Mesenchymal stem cell (in vitro differentiated cells and primary cell): ENCODE measurements around the gene STN1.
A peak's percentile ranks its signal among the peaks of the same experiment; 100 is the strongest.

Source experiments
- DNase-seq: peaks from one replicate; pipeline ENCODE4 v3.0.0-alpha.2; 2013
- H2AFZ ChIP-seq: one replicate; pipeline ENCODE4 v1.6.1; 2013; ENCODE audit warnings: low read depth, mild to moderate bottlenecking, control low read depth, inconsistent platforms, low read length, moderate library complexity
- H2AK5ac ChIP-seq: 2 replicates; pipeline ENCODE4 v1.6.1; 2013; ENCODE audit warnings: low read length, moderate library complexity, mild to moderate bottlenecking, inconsistent platforms; ENCODE audit not compliant: severe bottlenecking
- H2BK120ac ChIP-seq: one replicate; pipeline ENCODE4 v1.6.1; 2013; ENCODE audit warnings: low read depth, mild to moderate bottlenecking, inconsistent platforms, low read length, moderate library complexity
- H2BK12ac ChIP-seq, 2 experiments: one replicate each; pipeline ENCODE4 v1.6.1; 2013; ENCODE audit warnings: inconsistent platforms in 2 of 2, low read length in 2 of 2, mild to moderate bottlenecking in 2 of 2, moderate library complexity in 2 of 2, control low read depth in 1 of 2
- H2BK15ac ChIP-seq: one replicate; pipeline ENCODE4 v1.6.1; 2013; ENCODE audit warnings: mild to moderate bottlenecking, low read depth, inconsistent platforms; ENCODE audit not compliant: poor library complexity, severe bottlenecking
- H2BK5ac ChIP-seq: 2 replicates; pipeline ENCODE4 v1.6.1; 2013; ENCODE audit warnings: low read depth, mild to moderate bottlenecking, low read length, control low read depth, inconsistent platforms; ENCODE audit not compliant: poor library complexity, severe bottlenecking
- H3K14ac ChIP-seq, 2 experiments: one replicate each; pipeline ENCODE4 v1.6.1; 2013; ENCODE audit warnings: inconsistent platforms in 2 of 2, low read length in 2 of 2, control low read depth in 1 of 2, mild to moderate bottlenecking in 1 of 2, moderate library complexity in 1 of 2
- H3K18ac ChIP-seq, 2 experiments: one replicate each; pipeline ENCODE4 v1.6.1; 2013; ENCODE audit warnings: inconsistent platforms in 2 of 2, low read length in 2 of 2, control low read depth in 1 of 2, low read depth in 1 of 2, mild to moderate bottlenecking in 1 of 2
- H3K23ac ChIP-seq, 2 experiments: one replicate each; pipeline ENCODE4 v1.6.1; 2013; ENCODE audit warnings: inconsistent platforms in 2 of 2, low read length in 2 of 2, mild to moderate bottlenecking in 2 of 2, moderate library complexity in 2 of 2, control low read depth in 1 of 2
- H3K27ac ChIP-seq: 2 replicates; pipeline ENCODE4 v1.5.1; 2013; ENCODE audit warnings: mild to moderate bottlenecking, moderate library complexity, low read length, control low read depth, inconsistent platforms; ENCODE audit not compliant: poor library complexity, severe bottlenecking
- H3K27me3 ChIP-seq, 2 experiments: 2 replicates each; pipeline versions ENCODE4 v1.6.1 to v1.7.0; 2013; ENCODE audit warnings: low read length in 2 of 2, mild to moderate bottlenecking in 2 of 2, moderate library complexity in 2 of 2, control low read depth in 1 of 2, inconsistent platforms in 1 of 2; ENCODE audit not compliant: control insufficient read depth in 1 of 2, insufficient read depth in 1 of 2
- H3K36me3 ChIP-seq, 2 experiments: 2 replicates each; pipeline versions ENCODE4 v1.6.1 to v1.7.0; 2013; ENCODE audit warnings: low read length in 2 of 2, control low read depth in 1 of 2, inconsistent platforms in 1 of 2, low read depth in 1 of 2, mild to moderate bottlenecking in 1 of 2; ENCODE audit not compliant: insufficient read depth in 2 of 2, control insufficient read depth in 1 of 2
- H3K4ac ChIP-seq, 2 experiments: one replicate each; pipeline ENCODE4 v1.6.1; 2013; ENCODE audit warnings: inconsistent platforms in 2 of 2, low read length in 2 of 2, mild to moderate bottlenecking in 2 of 2, moderate library complexity in 2 of 2, control low read depth in 1 of 2, low read depth in 1 of 2
- H3K4me1 ChIP-seq: 2 replicates; pipeline ENCODE4 v1.6.1; 2013; ENCODE audit warnings: low read depth, low read length, control low read depth; ENCODE audit not compliant: control insufficient read depth, insufficient read depth
- H3K4me2 ChIP-seq: 2 replicates; pipeline ENCODE4 v1.6.1; 2013; ENCODE audit warnings: low read length, mild to moderate bottlenecking, inconsistent platforms; ENCODE audit not compliant: poor library complexity, severe bottlenecking
- H3K4me3 ChIP-seq, 2 experiments: 2 replicates each; pipeline versions ENCODE4 v1.5.1 to v1.7.0; 2013; ENCODE audit warnings: low read length in 2 of 2, mild to moderate bottlenecking in 2 of 2, control low read depth in 1 of 2, low read depth in 1 of 2; ENCODE audit not compliant: insufficient read depth in 1 of 2
- H3K79me1 ChIP-seq: replicated peaks from 2 replicates; pipeline ENCODE4 v1.6.1; 2013; ENCODE audit warnings: mild to moderate bottlenecking, control low read depth, low read length, inconsistent platforms; ENCODE audit not compliant: poor library complexity, severe bottlenecking
- H3K9ac ChIP-seq: 2 replicates; pipeline ENCODE4 v1.7.0; 2013; ENCODE audit warnings: mild to moderate bottlenecking, low read length, moderate library complexity
- H3K9me3 ChIP-seq: 2 replicates; pipeline ENCODE4 v1.7.0; 2013; ENCODE audit warnings: mild to moderate bottlenecking, low read length; ENCODE audit not compliant: control insufficient read depth
- H4K8ac ChIP-seq: one replicate; pipeline ENCODE4 v1.6.1; 2013; ENCODE audit warnings: inconsistent platforms, mild to moderate bottlenecking, low read length, moderate library complexity
- H4K91ac ChIP-seq: one replicate; pipeline ENCODE4 v1.6.1; 2013; ENCODE audit warnings: mild to moderate bottlenecking, low read length, inconsistent platforms
- WGBS: methylation state at CpG from one replicate; pipeline ENCODE4 v1.1.7; 2013; ENCODE audit warnings: mixed read lengths; 5-methylcytosine and 5-hydroxymethylcytosine counted together

Gene STN1

DNA sequence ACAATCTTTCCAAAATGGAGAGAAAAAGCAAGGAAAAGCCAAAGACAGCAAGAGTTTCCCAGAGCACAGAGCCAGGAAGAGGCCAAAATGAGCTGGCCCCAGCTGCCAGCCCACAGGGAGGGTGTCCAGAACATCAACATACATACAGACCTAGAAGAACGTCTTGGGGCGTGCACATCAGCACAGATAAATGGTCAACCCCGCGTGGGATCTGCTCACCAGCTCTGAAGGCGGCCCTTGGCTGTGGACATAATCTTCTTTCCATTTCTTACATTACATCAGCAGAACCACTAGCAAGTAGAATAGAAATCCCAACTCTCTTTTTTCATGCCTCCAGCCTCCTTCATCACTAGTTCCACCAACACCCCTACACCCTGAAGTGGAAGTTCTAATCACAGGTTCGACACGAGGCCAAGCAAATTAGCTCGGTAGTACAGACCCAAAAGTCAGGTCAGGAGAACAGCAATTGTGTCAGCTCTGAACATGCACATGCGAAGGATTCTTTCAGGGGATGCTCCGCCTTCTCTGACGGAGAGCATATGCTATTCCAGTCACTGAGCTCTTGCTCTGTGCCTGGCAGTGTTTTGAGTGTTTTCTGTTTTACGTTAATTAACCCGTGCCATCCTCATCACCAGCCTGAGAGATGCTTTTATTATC, 79.0 kb downstream of the STN1 start:
- Histone ChIP-seq H3K18ac (no peak overlapping the region), H2BK12ac (no peak overlapping the region), H2AK5ac (no peak overlapping the region), H3K27ac (no peak overlapping the region), H3K79me1 (peaks cover 6% of the 10 kb centered on the region), H3K27me3 (peaks cover 0 to 10% of the 10 kb centered on the region in 2 experiments), H3K4me1 (peaks cover 3% of the 10 kb centered on the region), H3K4ac (no peak overlapping the region), H2BK5ac (no peak overlapping the region), H3K23ac (no peak overlapping the region), H3K14ac (no peak overlapping the region), H4K91ac (no peak overlapping the region), H4K8ac (no peak overlapping the region), H2BK120ac (no peak overlapping the region), H3K4me2 (no peak overlapping the region), H3K36me3 (no peaks in the 10 kb centered on the region), H3K9me3 (no peaks in the 10 kb centered on the region), H3K4me3 (no peak overlapping the region), H2AFZ (no peak overlapping the region), H3K9ac (no peak overlapping the region), H2BK15ac (peak overlapping the region; percentile 8)
- no peak for DNase-seq
- 84% methylated on average over 13 of the region's 13 CpGs for whole genome bisulfite sequencing

DNA sequence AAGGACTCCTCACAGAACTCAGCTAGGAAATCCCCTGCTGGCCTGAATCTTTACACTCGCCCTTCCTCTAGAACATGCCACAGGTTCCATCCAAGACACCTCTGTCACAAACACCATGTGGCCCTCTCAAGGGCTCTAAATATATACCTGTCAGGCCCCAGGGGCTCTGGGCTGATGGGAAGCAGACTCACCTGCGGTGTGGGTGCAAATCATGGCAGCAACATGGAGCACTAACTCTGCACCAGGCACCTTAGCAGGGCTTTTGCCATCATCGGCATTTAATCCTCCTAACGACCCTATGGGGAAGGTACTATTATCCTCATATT, 80.0 kb downstream of the STN1 start:
- no peak overlapping the region for H2BK5ac ChIP-seq
- H3K18ac ChIP-seq = no peak overlapping the region
- H3K9me3 ChIP-seq = no peaks in the 10 kb centered on the region
- H3K27me3 ChIP-seq = peaks cover 0 to 10% of the 10 kb centered on the region in 2 experiments
- H2BK120ac ChIP-seq = no peak overlapping the region
- no peak overlapping the region for H3K27ac ChIP-seq
- no peak overlapping the region for H3K23ac ChIP-seq
- H3K14ac ChIP-seq = no peak overlapping the region
- no peaks in the 10 kb centered on the region for H3K36me3 ChIP-seq
- peaks cover 3% of the 10 kb centered on the region for H3K4me1 ChIP-seq
- whole genome bisulfite sequencing = 89% methylated on average over 4 of the region's 4 CpGs
- H3K4me2 ChIP-seq = no peak overlapping the region
- peaks cover 6% of the 10 kb centered on the region for H3K79me1 ChIP-seq
- no peak overlapping the region for H3K9ac ChIP-seq
- no peak overlapping the region for H4K91ac ChIP-seq
- H4K8ac ChIP-seq = no peak overlapping the region
- no peak overlapping the region for H3K4me3 ChIP-seq
- no peak overlapping the region for H3K4ac ChIP-seq
- no peak overlapping the region for H2BK15ac ChIP-seq
- DNase-seq = no peak
- no peak overlapping the region for H2BK12ac ChIP-seq
- no peak overlapping the region for H2AFZ ChIP-seq
- no peak overlapping the region for H2AK5ac ChIP-seq

DNA sequence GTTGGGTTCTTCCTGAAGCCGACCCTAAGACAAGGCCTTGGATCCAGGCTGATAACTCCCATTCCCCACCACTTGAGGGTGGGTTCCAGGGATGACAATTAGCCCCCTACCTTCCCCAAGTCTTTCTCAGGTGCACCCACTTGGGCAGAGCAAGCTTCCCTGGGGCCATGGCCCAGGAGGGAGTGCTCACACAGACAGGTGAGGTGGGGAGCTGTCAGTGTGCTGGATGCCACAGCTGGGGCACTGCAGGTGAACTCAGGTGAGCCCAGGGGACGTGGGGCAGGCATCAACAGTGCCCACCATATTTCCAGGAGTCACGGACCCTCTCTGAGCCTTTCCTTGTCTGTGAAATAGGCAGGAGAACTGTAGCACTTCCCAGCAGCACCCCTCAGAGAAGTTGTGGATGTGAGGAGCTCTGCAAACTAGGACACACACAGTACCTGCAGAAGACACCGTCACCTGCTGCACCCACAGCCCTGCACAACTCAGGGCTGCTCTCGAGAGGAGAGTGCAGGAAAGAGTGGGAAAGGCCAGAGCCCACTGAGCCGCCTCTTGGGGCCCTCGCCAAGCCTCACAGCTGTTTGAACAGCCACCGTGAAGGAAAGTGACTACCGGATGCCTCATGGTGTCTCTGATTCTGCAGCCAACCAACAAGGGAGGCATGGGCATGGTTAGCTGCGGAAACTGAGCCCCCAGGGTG, 80.5 kb downstream of the STN1 start:
- no peak overlapping the region for H3K4ac ChIP-seq
- no peak overlapping the region for H3K18ac ChIP-seq
- no peak overlapping the region for H3K27ac ChIP-seq
- H2BK15ac ChIP-seq = no peak overlapping the region
- no peaks in the 10 kb centered on the region for H3K9me3 ChIP-seq
- H3K14ac ChIP-seq = no peak overlapping the region
- H2AFZ ChIP-seq = no peak overlapping the region
- H3K23ac ChIP-seq = no peak overlapping the region
- 84% methylated on average over 10 of the region's 10 CpGs for WGBS
- no peak overlapping the region for H2BK120ac ChIP-seq
- peaks cover 6% of the 10 kb centered on the region for H3K79me1 ChIP-seq
- H3K27me3 ChIP-seq = peaks cover 0 to 10% of the 10 kb centered on the region in 2 experiments
- H3K4me1 ChIP-seq = peaks cover 3% of the 10 kb centered on the region
- H4K91ac ChIP-seq = peak overlapping the region; percentile 10
- H3K9ac ChIP-seq = no peak overlapping the region
- no peak overlapping the region for H4K8ac ChIP-seq
- no peaks in the 10 kb centered on the region for H3K36me3 ChIP-seq
- no peak for DNase-seq
- H3K4me3 ChIP-seq = no peak overlapping the region
- no peak overlapping the region for H2BK12ac ChIP-seq
- no peak overlapping the region for H2BK5ac ChIP-seq
- H3K4me2 ChIP-seq = no peak overlapping the region
- H2AK5ac ChIP-seq = no peak overlapping the region

DNA sequence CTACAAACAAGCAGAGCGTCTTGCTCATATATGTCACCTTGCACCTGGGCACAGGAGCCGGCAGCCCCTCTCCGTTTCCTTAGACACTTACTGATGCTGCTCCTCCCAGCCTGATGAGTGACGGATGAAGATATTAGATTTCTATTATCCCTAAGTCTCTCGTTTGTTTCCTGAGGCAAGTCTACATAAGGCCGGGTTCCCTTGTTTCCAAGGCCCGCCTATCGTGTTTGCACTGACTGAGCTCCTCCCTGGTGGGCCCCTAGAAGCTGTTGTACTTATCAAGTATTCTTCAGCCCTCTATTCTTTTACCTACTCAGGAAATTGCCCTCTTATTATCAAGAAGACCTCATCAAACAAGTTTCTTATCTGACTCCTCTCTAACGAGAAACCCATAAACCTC, 81.1 kb downstream of the STN1 start:
- Histone ChIP-seq H3K27ac (no peak overlapping the region), H3K79me1 (peaks cover 6% of the 10 kb centered on the region), H3K23ac (no peak overlapping the region), H2AK5ac (no peak overlapping the region), H3K36me3 (no peaks in the 10 kb centered on the region), H2BK120ac (no peak overlapping the region), H3K27me3 (peaks cover 0 to 10% of the 10 kb centered on the region in 2 experiments), H2AFZ (no peak overlapping the region), H4K8ac (no peak overlapping the region), H3K4me1 (peaks cover 3% of the 10 kb centered on the region), H3K14ac (no peak overlapping the region), H3K4me2 (no peak overlapping the region), H4K91ac (no peak overlapping the region), H2BK15ac (no peak overlapping the region), H3K4me3 (no peak overlapping the region), H2BK12ac (no peak overlapping the region), H2BK5ac (no peak overlapping the region), H3K4ac (no peak overlapping the region), H3K18ac (peak overlapping the region in 1 of 2 experiments; percentile 29), H3K9me3 (no peaks in the 10 kb centered on the region), H3K9ac (no peak overlapping the region)
- WGBS = 64% methylated on average over 9 of the region's 9 CpGs
- DNase-seq = no peak
